Stimulated activated CD8-positive, alpha-beta memory T cell treated with anti-CD3 and anti-CD28 coated beads, Interleukin-2, amount 100 ng/mL, for 48 hours (primary cell): Measurements from ENCODE around the gene PTPRA.
"Not testable (repeated sequence)": the region's sequence is repeated elsewhere in the genome, so short reads cannot be mapped to it uniquely, and the experiment has no call there.

Source experiments
- DNase-seq, 2 donors: peaks; one replicate each; pipeline ENCODE4 v3.0.0-alpha.2; 2020; ENCODE audit warnings: low read depth in 2 of 2

Gene PTPRA, protein sequence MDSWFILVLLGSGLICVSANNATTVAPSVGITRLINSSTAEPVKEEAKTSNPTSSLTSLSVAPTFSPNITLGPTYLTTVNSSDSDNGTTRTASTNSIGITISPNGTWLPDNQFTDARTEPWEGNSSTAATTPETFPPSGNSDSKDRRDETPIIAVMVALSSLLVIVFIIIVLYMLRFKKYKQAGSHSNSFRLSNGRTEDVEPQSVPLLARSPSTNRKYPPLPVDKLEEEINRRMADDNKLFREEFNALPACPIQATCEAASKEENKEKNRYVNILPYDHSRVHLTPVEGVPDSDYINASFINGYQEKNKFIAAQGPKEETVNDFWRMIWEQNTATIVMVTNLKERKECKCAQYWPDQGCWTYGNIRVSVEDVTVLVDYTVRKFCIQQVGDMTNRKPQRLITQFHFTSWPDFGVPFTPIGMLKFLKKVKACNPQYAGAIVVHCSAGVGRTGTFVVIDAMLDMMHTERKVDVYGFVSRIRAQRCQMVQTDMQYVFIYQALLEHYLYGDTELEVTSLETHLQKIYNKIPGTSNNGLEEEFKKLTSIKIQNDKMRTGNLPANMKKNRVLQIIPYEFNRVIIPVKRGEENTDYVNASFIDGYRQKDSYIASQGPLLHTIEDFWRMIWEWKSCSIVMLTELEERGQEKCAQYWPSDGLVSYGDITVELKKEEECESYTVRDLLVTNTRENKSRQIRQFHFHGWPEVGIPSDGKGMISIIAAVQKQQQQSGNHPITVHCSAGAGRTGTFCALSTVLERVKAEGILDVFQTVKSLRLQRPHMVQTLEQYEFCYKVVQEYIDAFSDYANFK

DNA sequence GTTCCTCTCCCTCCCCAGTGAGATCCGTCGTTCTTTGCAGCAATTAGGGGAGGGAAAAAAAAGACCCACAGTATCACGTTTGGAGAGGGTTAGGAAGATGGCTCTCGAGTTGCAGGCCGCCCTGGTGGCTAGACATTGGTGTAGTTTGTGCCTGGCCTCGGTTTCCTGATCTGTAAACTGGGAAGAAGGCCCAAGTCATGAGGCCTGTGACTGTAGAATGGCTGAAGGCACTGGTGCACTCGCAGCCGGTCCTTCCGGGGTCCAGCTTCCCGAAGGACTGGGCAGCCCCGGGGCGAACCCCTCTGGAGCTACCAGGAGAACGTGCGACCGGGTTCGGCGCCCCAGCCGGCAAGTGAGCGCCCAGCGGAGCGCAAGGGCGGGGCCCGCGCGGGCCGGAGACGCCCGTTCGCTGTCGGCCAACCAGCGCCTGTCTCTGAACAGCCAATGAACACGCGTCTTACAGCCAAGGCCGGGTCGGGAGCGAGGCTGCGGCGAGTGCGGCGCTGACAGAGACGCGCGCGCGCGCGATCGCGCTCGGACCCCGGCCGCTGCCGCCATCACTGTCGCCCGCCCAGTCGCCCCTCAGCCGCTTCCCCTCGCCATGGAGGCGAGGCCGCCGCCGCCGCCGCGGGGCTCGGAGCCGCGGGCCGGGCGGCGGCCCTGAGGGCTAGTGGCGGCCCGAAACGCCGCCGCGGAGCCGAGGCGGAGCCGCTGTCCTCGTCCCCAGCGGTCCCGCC lies at the start of gene PTPRA:
Gene PTPRA, plus strand, starts transcription at position 472 of the 737 bp plus-strand sequence. CDS start 90,797 bp downstream, outside the sequence.
- peak; percentile 84 to 89 for DNase-seq

DNA sequence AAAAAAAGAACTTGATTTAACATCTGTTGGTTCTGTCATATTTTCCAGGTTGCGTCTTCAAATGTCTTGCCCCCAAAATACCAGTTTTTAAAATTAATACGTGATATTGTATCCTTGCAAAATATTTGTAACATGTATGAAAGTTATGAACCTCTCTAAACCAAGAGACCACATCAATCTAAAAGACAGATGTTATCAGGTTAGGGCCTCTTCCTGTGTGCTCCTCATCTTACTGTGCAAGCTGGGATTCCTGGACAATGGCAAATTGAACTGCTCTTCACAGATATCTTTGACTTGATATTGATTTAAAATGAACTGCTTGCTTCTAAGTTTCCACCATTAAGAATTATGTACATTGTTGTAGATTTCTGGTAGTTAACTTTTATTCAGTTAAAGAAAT lies 47.5 kb upstream of the PTPRA start:
- DNase-seq = no peak

DNA sequence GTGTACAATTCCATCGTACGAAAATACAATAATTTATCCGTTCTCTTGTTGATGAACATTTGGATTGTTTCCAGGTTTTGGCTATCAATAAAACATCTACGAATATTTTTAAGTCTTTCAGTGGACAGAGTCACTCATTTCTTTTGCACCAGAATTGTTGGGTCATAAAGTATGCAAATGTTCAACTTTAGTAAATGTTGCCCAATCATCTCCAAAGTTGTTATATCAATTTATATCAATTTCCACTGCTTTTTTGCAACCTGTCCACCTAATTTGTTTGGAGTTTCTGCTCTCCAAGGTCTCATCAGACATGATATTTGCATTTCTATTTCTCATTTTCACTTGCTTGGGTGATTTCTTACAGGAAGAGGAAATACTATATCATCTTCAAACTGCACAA lies 46.6 kb upstream of the PTPRA start:
- DNase-seq = no peak

DNA sequence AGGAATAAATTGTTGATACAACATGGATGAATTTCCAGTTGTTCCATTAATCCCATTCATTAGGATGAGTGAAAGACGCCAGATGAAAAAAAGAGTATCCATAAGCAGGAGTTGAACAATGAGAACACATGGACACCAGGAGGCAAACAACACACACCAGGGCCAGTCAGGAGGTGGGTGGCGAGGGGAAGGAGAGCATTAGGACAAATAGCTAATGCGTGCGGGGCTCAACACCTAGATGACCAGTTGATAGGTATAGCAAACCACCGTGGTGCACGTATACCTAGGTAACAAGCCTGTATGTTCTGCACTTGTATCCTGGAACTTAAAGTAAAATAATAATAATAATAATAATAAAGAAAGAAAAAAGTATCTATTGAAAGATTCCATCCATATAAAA lies 43.9 kb upstream of the PTPRA start:
- DNase-seq = no peak

GRCh38 chr20:2831206-2831605 lies 42.1 kb upstream of the PTPRA start:
- not testable (repeated sequence) for DNase-seq

- no peak for DNase-seq
Measured at GRCh38 chr20:2833761-2834160, 39.5 kb upstream of the PTPRA start.

- no peak for DNase-seq
Measured at GRCh38 chr20:2834401-2835110, 38.7 kb upstream of the PTPRA start.

DNA sequence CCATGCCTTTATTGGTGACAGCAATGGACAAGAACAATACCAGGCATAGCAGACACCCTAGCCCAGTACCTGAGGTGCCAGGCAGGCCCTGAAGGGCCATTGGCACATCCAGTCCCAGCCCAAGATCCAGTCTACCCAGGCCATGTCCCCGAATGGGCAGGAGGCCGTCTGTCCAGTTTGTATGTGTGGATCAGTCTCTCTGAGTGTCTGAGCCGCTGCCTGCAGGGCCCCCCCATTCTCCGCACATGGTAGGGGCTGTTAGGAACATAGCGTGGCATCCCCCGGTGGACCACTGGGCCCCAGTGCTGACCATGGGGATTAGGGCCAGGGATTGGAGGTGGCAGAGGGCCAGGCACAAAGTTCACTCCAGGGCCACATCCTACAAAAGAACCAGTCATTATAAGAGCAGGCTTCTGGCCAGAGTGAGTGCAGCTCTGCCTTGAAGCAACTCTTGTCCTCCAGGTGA lies 37.9 kb upstream of the PTPRA start:
- no peak for DNase-seq

DNA sequence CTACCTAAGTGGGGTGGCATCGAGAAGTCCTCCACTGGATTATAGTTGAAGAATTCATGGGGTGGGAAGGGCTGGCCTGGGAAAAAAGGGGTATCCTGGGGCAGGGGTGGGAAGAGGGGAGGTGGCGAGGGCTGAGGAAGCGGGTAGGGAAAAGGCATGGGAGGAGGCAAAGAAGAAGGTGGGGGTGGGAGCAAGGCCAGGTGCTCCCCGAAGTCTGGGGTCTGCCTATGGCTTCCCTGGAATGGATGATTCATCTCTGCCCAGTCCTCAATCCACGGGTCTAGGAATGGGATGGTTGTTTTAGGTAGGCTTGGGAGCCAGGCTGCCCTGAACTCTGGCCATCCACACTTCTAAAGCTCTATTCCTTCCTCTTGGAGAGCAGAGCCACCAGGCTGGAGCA lies 37.2 kb upstream of the PTPRA start:
- DNase-seq = no peak

GRCh38 chr20:2837221-2837960 lies 35.9 kb upstream of the PTPRA start:
- no peak for DNase-seq

DNA sequence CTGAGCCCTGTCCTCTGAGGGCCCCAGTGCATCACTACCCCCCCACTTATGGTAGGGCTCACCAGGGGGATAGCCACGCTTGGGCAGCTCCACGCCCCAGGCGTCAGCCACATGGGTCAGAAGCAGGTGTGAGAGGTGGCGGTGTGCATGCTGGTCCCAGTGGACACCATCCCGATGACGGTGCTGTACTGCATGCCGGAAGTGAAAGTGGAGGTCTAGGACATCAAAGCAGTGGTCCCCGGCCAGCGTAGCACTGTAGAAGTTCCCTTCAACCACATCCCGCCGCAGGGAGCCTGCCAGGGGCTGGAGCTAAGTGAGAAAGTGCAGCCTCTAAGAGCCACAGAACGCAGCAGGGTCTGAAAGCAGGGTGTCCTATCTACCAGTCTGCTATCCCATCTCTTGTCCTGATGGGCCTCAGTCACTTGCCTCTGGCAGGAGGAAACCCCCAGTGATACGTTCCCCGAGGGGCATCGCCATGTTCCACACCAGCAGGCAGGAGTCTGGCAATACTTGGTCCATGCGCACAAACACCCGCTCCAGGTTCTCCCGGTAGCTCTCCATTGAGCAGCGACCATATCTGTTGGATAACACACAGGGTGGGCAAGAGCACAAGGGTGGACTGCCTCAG lies 35.0 kb upstream of the PTPRA start:
- no peak for DNase-seq

GRCh38 chr20:2838847-2839671 lies 34.2 kb upstream of the PTPRA start:
- no peak for DNase-seq

GRCh38 chr20:2839732-2840137 lies 33.5 kb upstream of the PTPRA start:
- DNase-seq = no peak

DNA sequence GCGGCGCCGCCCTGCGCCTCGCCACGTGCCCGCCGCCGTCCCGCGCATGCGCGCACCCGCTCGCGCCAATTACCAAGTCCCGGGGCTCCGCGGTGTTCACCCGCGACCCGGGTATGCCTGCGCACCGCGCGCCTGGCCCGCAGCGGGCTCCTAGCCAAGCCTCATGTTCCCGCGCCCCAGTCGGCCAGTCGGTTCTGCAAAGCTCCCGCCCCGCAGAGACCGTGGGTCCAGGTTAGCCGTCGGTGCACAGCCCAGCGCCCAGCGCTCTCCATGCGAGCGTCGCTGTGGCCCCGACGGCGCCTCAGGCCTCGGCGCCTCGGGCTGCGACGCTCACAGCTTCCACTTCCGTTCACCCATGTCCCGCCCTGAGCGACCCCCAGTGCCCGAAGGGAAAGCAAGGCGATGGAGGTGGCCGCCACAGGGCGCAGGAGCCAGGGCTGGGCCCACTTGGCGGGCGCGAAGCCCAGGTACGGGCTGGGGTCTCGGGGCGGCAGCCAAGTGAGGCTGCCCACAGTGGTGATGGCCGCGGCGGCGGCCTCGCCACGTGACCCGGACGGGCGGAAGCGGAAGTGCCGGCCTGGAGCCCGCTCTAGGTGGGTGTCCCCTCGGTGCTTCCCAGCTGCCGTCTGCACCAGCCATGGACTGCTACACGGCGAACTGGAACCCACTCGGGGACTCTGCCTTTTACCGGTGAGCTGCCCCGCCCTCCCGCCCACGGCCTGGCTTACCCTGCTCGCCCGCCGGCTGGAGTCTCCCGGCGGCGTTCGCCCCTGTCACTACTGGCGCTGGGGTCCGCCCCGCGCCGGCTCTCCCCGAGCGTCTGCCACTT lies 32.9 kb upstream of the PTPRA start, which contains the start of the genes PCED1A and VPS16:
Gene PCED1A, minus strand, starts transcription at position 518 of the 829 bp plus-strand sequence. CDS start 743 bp downstream, outside the sequence.
Gene VPS16, plus strand, starts transcription at position 608 of the 829 bp plus-strand sequence. Its CDS starts 30 bp downstream, at position 638.
- peak; percentile 82 to 84 for DNase-seq

- peak in 1 of 2 donors; percentile 41 for DNase-seq
Measured at GRCh38 chr20:2840967-2841531, 32.2 kb upstream of the PTPRA start.

DNA sequence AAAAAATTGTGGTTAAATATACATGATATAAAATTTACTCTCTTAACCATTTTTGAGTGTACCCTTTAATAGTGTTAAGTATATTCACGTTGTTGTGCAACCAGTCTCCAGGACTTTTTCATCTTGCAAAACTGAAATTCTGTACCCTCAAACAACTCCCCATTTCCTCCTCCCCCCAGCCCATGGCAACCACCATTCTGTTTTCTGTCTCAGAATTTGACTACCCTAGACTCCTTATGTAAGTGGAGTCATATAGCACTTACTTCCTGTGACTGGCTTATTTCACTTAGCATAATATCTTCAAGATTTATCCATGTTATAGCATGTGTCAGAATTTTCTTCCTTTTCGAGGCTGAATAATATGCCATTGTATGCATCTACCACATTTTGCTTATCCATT lies 27.7 kb upstream of the PTPRA start:
- no peak for DNase-seq

GRCh38 chr20:2846698-2847097 lies 26.6 kb upstream of the PTPRA start:
- DNase-seq = no peak

- DNase-seq = no peak
Measured at GRCh38 chr20:2847802-2848201, 25.5 kb upstream of the PTPRA start.
